Left ventricle myocardium inferior (tissue), 1 donor: ENCODE data around the gene TGFB2. TPM values are rescaled to one million over a fixed set of nuclear protein-coding genes. Genes with fewer than 3 reads are reported as not detected.

Experiments used
- DNase-seq: peaks from one replicate; pipeline ENCODE4 v3.0.0-alpha.2; 2020
- H3K27ac ChIP-seq: fragments of 200-600 bp; replicated peaks from 2 replicates; pipeline ENCODE4 v1.8.0; 2021
- H3K27me3 ChIP-seq: fragments of 200-600 bp; 2 replicates; pipeline ENCODE4 v1.8.0; 2021; ENCODE audit warnings: low read depth
- H3K36me3 ChIP-seq: fragments of 200-600 bp; 2 replicates; pipeline ENCODE4 v1.8.0; 2021
- H3K4me1 ChIP-seq: fragments of 200-600 bp; 2 replicates; pipeline ENCODE4 v1.8.0; 2021
- H3K4me3 ChIP-seq: fragments of 200-600 bp; 2 replicates; pipeline ENCODE4 v1.8.0; 2021; ENCODE audit warnings: mild to moderate bottlenecking, moderate library complexity
- H3K9me3 ChIP-seq: fragments of 200-600 bp; replicated peaks from 2 replicates; pipeline ENCODE4 v1.8.0; 2021
- intact Hi-C: fragments of 100-400 bp; cut with micrococcal nuclease; formaldehyde crosslinking; loops from one replicate; pipeline ENCODE4 v1.11.0; 2022
- total RNA-seq: library from RNA; stranded (reverse); fragmentation: NEBNext Ultra II Directional; extraction: Animal tissue kit (Norgen Biotek cat#: 25700); gene quantifications from one replicate; pipeline ENCODE4 v1.2.1, GENCODE V29; 2021
- TF ChIP-seq, protein P1 (sequence below): fragments of 200-600 bp; IDR thresholded peaks from 2 replicates; pipeline ENCODE4 v1.8.0; 2021; ENCODE audit warnings: antibody characterized with exemption, mild to moderate bottlenecking, borderline replicate concordance
- donor health status: DM: no; HTN: yes; CAD: no; lungs with severe emphysema.

Gene TGFB2
- total RNA-seq, 1 donor from 2014 or later, result 4.4 TPM

DNA sequence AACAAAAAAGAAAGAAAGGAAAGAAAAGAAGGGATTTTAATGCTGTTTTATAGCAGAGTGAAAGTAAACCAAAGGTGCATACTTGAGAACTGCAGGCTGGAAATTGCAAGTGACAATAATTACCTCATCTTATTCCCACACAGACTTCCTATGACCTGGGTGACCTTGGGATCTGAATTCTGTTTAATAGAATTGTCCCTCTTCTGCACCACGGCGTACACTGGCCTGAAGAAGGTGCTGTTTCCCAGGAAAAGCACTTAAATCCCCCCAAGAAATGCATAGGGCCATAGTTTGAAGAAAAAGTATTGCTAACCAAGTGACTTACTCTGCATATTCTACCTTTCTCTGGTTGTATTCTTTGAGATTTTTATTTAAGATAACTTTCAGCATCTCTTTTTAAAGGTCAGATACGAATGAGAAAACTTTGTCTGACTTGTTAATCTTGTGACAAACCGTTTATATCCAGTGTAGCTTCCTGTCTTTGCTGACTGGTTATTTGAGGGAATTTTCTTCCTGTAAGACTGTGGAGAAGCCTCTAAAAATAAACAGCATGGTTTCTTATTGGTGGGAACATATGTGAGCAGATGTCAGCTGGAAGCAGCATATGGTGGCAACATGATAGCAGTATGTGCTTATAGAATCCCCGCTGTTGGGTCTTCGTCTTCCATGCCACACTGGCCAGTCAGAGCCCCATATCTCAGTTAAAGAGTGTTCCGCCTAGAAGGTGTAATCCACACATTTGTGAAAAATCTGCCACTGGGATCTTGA, 16.3 kb downstream of the TGFB2 start:
- Histone ChIP-seq H3K27ac (no peak overlapping the region), H3K27me3 (no peaks in the 10 kb centered on the region), H3K4me1 (peaks cover 7% of the 10 kb centered on the region), H3K9me3 (no peaks in the 10 kb centered on the region), H3K36me3 (no peaks in the 10 kb centered on the region), H3K4me3 (no peak overlapping the region)
- intact Hi-C loops, result loop anchor here (2.0 kb wide), 1 partner anchor 159 kb away; no protein-coding TSS in a partner anchor
- no peak for DNase-seq
- TF ChIP-seq, protein P1, sequence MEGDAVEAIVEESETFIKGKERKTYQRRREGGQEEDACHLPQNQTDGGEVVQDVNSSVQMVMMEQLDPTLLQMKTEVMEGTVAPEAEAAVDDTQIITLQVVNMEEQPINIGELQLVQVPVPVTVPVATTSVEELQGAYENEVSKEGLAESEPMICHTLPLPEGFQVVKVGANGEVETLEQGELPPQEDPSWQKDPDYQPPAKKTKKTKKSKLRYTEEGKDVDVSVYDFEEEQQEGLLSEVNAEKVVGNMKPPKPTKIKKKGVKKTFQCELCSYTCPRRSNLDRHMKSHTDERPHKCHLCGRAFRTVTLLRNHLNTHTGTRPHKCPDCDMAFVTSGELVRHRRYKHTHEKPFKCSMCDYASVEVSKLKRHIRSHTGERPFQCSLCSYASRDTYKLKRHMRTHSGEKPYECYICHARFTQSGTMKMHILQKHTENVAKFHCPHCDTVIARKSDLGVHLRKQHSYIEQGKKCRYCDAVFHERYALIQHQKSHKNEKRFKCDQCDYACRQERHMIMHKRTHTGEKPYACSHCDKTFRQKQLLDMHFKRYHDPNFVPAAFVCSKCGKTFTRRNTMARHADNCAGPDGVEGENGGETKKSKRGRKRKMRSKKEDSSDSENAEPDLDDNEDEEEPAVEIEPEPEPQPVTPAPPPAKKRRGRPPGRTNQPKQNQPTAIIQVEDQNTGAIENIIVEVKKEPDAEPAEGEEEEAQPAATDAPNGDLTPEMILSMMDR, result peak; percentile 65

DNA sequence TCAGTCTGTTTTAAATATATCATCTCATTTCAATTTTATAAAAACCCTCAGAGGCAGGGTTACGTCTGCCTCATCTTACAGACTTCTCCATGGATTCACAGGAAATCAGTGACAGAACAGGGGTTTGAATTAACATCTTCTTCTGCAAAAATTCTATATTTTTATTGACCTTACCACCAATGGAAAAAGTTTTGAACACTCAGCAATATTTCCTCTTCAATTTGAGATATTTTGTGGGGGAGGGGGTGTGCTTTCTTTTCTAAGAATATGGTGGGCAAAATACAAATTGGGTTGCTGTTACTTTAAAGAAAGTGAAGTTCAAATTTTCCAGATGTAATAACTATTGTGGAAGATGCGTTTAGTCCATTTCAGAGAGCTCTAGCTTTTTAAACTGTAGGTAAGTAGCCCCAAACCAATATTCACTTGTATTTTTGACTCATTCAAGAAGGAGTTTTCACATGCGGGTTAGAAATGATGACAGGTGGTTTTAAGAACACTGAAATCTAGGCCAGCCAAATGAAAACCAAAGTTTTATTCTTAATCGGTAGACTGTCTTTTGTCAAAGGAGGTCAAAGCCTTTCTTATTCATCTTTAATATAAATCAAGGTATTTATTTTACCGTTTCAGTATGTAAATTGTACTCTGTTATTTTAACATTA, 17.4 kb downstream of the TGFB2 start:
- Histone ChIP-seq H3K4me1 (peaks cover 7% of the 10 kb centered on the region), H3K4me3 (no peak overlapping the region), H3K36me3 (no peaks in the 10 kb centered on the region), H3K27me3 (no peaks in the 10 kb centered on the region), H3K9me3 (no peaks in the 10 kb centered on the region), H3K27ac (no peak overlapping the region)
- intact Hi-C loops, result loop anchor here (2.0 kb wide), 1 partner anchor 158 kb away; no protein-coding TSS in a partner anchor
- no peak for DNase-seq
- TF ChIP-seq, protein P1, result no peak

DNA sequence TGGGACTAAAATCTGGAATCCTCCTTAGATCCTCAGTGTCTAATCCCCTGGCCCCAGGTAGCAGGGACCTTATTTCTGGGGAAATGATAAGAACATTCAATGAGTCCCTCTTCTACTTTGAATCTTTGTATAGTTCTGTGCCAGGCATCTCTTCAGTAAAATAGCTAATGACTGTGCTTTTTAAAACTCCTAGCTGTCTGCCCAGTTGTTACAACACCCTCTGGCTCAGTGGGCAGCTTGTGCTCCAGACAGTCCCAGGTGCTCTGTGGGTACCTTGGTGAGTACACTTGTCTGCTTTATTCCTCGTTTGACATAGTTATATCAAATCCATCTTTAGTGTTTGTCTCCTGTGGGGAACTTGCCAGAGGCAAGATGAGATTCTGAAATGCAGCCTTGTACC, 18.0 kb downstream of the TGFB2 start:
- no peak for DNase-seq
- TF ChIP-seq, protein P1, result no peak
- Histone ChIP-seq H3K4me3 (no peak overlapping the region), H3K27me3 (no peaks in the 10 kb centered on the region), H3K4me1 (peaks cover 7% of the 10 kb centered on the region), H3K36me3 (no peaks in the 10 kb centered on the region), H3K27ac (no peak overlapping the region), H3K9me3 (no peaks in the 10 kb centered on the region)
- intact Hi-C loops, result loop anchor here (2.0 kb wide), 1 partner anchor 158 kb away; no protein-coding TSS in a partner anchor

DNA sequence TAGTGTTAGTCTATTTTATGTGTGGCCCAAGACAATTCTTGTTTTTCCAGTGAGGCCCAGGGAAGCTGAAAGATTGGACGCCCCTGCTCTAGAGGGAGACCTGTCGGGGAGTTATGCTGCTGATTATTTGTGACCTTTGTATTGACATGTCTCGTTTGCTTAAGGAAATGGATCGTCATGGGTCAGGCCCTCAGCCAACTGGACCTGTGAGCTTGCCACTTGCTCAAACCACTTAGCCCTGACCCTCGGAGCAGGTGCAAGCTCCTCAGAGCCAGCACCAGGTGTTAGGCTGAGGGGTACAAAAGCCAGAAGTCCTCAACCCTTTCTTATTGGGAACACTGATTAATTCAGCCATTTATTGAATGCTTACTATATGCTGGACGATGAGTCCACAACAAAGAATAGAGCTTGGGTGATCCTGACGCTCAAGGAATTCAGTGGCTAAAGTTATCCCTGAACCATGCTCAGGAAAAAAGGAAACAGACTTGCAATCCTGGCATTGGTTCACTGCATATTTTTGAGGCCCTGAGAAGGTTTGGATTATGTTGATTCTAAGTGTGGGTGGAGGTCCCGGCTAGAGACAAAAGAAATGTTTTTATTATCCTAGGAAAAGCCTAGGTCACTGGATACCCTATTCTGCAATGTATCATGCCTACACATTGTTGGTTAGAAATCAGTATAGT, 19.0 kb downstream of the TGFB2 start:
- Histone ChIP-seq H3K27me3 (no peaks in the 10 kb centered on the region), H3K27ac (no peak overlapping the region), H3K4me3 (no peak overlapping the region), H3K4me1 (peaks cover 7% of the 10 kb centered on the region), H3K36me3 (no peaks in the 10 kb centered on the region), H3K9me3 (no peaks in the 10 kb centered on the region)
- intact Hi-C loops, result no loop called here
- DNase-seq, result no peak
- TF ChIP-seq, protein P1, result no peak

DNA sequence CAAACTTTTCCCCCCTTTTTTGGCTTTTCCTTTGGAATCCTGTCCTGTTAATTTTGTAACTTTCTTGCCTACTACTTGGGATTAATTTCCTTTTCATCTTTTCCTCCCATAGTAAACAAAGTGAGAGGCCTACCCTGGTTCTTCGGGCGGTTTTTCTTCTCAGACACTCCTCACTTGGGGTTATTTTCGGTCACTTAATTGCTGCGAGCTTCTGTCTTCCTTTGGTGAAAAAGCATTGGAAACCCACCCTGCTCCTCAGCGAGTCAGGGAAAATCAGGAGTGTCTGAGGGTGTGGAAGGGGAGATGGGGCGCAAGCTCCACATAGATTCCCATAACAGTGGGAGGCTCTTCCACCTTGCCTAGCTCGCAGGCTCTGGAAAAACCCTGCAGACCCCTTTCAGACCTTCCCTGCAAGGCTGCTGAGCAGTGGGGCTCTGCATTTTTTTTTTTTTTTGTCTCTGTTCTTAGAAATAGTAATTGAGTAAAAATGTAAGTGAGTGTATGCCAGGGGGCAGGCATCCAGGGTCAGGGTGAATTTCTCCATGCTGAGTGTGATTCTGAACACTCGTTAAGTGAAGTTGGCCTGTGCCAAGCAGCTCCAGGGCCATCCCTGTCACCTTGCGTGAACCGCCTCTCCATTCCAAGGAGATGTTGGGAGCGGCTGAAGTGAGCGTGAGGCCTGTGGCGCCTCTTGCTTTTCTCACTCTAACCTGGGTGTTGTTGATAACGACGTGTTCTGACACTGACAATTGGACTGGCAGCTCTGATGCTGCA, 20.3 kb downstream of the TGFB2 start:
- TF ChIP-seq, protein P1, result no peak
- Histone ChIP-seq H3K27ac (peak overlapping the region; percentile 23), H3K4me3 (no peak overlapping the region), H3K9me3 (no peaks in the 10 kb centered on the region), H3K36me3 (no peaks in the 10 kb centered on the region), H3K27me3 (no peaks in the 10 kb centered on the region), H3K4me1 (peaks cover 8% of the 10 kb centered on the region)
- no peak for DNase-seq
- intact Hi-C loops, result no loop called here
